Esophagus squamous epithelium (tissue), 5 donors: Measurements from ENCODE around the gene MKNK2. TPM values are rescaled to one million over a fixed set of nuclear protein-coding genes. Genes with fewer than 3 reads are reported as not detected.
A peak's percentile ranks its signal among the peaks of the same experiment; 100 is the strongest.

Experiments
- DNase-seq: peaks from one replicate; lab custom pipeline; 2025; lab: John Stamatoyannopoulos, UW
- H3K27ac ChIP-seq, 4 donors: fragments of 200-600 bp; sonication (generic); one replicate each; pipeline ENCODE4 v1.5.1; 2016 to 2019; ENCODE audit warnings: mild to moderate bottlenecking in 1 of 4
- H3K27me3 ChIP-seq, 4 donors: fragments of 200-600 bp; sonication (generic); 1 replicate in 3 of 4; 2 replicates in 1 of 4; pipeline versions ENCODE4 v1.5.1 to v1.6.0; 2017 to 2021; ENCODE audit warnings: antibody characterized with exemption in 1 of 4
- H3K36me3 ChIP-seq, 3 donors: fragments of 200-600 bp; sonication (generic); one replicate each; pipeline ENCODE4 v1.5.1; 2016 to 2019
- H3K4me1 ChIP-seq, 3 donors: fragments of 200-600 bp; sonication (generic); one replicate each; pipeline ENCODE4 v1.5.1; 2017 to 2019
- H3K4me3 ChIP-seq, 4 donors: fragments of 200-600 bp; sonication (generic); 1 replicate in 3 of 4; 2 replicates in 1 of 4; pipeline ENCODE4 v1.5.1; 2016 to 2019; ENCODE audit warnings: mild to moderate bottlenecking in 2 of 4, moderate library complexity in 1 of 4
- H3K9me3 ChIP-seq, 3 donors: fragments of 200-600 bp; sonication (generic); one replicate each; pipeline ENCODE4 v1.5.1; 2016 to 2019
- POLR2A ChIP-seq, 4 donors: fragments of 450-650 bp; IDR thresholded peaks; one replicate each; pipeline ENCODE4 v1.6.1; 2017; ENCODE audit warnings: antibody characterized with exemption in 4 of 4, mild to moderate bottlenecking in 4 of 4, moderate library complexity in 3 of 4
- WGBS, 2 donors: methylation state at CpG; one replicate each; pipeline ENCODE4 v1.1.5; 2018; 5-methylcytosine and 5-hydroxymethylcytosine counted together
- intact Hi-C: fragments of 100-400 bp; cut with DNase I; formaldehyde crosslinking; loops from one replicate; pipeline ENCODE4 v1.15.0; 2022
- total RNA-seq, 4 donors: library from RNA; depleted of rRNA; stranded (reverse); fragments of >200 nt; gene quantifications; one replicate each; pipeline ENCODE4 v1.1.0, GENCODE V29; 2016
- TF ChIP-seq, protein P1 (sequence below), 6 experiments: fragments of 450-650 bp in 4 of 6; fragments of 200-600 bp in 2 of 6; sonication (generic) in 2 of 6; IDR thresholded peaks; one replicate each; pipeline ENCODE4 v1.5.1; 2016 to 2019; ENCODE audit warnings: antibody characterized with exemption in 6 of 6, mild to moderate bottlenecking in 4 of 6, moderate library complexity in 4 of 6
- donor health status: DM: yes; HTN: yes; CAD: no.

The MKNK2 gene
- total RNA-seq, 4 donors from 2014 or later, result 147 to 300 (median 189) TPM

DNA sequence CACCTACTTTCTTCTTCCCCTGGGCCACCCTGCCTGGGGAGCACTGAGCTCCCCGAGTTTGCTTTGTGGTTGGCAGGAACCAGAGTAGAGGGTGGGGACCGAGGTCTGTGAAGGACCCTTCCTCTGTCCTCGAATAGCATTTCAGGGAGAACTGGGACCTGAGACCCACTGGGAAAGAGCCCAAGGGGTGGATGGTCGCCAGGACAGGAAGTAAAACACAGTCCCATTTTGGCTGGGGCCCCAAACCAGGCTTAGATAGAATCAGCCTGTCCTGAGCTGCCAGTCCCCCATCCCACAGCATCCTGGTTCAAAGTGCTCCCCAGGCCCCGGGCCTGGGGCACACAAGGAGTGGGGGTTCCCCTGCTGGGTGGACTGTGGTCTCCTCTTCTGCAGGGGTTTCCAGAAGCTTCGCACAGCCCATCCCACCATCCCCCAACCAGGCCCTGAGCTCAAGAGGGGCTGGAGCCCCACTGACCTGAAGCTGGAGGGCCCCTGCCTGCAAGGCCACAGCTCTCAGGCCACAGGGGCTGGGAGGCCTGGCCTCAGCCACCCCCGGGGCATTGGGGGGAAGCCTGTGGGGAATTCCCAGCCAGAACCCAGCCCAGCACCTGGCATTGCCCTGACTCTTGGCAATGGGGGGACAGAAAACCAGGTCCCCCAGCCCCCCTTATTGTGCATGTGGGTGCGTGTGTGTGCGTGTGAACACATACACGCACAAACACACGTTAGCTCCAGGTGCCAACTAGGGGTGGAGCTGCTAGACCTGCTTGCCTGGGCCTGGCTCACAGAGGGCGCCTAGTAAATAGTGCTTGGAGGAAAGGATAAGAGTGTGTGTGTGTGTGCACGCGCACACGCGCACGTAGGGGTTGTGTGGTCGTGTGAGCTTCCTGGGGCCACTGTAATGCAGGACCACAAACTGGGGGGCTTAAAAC is 995 bp upstream of the MKNK2 start:
- intact Hi-C loops, result no loop called here
- DNase-seq, result no peak

DNA sequence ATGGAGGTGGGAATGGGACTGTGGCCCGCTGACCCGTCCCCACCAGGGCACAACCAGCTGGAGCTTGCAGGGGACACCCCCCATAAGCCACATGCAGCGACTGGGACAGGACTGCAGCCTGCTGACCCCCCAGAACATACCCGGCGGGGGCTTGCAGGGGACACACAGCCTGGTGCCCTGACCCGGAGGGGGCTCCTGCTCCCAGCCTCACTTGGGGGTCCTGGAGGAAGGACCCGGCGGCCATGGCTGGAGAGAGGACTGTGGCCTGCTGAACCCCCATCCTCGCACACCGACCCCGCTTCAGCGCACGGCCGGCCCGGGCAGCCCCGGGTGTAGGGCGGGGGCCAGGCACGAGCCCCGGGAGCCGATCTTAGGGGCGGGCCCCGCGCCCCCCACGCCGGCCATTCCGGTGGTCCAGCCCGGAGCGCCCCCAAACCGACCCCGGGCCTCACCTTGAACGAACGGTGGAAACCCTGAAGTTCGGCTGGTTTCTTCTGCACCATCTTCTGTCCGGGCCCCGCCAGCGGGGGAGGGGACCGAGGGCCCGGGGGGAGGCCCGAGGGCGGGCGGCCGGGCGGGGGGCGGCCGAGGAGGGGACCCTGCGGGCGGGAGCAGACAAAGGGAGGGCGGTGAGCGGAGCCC is 574 bp downstream of the MKNK2 start:
- intact Hi-C loops, result no loop called here
- Histone ChIP-seq H3K27ac (peak overlapping the region; percentile 97 to 99 (median 99)), H3K27me3 (no peaks in the 10 kb centered on the region), H3K9me3 (no peaks in the 10 kb centered on the region), H3K4me3 (peak overlapping the region; percentile 94 to 99 (median 98)), H3K36me3 (peaks cover 7 to 41% (median 17%) of the 10 kb centered on the region in 3 donors), H3K4me1 (peaks cover 78 to 89% (median 81%) of the 10 kb centered on the region in 3 donors)
- no CpG with 5 or more reads among the region's 49 CpGs for WGBS, 2 donors
- DNase-seq, result no peak
- peak in 1 of 4 donors; percentile 1 for TF ChIP-seq POLR2A (IDR thresholded peaks at IDR 0.05)
- TF ChIP-seq, protein P1, sequence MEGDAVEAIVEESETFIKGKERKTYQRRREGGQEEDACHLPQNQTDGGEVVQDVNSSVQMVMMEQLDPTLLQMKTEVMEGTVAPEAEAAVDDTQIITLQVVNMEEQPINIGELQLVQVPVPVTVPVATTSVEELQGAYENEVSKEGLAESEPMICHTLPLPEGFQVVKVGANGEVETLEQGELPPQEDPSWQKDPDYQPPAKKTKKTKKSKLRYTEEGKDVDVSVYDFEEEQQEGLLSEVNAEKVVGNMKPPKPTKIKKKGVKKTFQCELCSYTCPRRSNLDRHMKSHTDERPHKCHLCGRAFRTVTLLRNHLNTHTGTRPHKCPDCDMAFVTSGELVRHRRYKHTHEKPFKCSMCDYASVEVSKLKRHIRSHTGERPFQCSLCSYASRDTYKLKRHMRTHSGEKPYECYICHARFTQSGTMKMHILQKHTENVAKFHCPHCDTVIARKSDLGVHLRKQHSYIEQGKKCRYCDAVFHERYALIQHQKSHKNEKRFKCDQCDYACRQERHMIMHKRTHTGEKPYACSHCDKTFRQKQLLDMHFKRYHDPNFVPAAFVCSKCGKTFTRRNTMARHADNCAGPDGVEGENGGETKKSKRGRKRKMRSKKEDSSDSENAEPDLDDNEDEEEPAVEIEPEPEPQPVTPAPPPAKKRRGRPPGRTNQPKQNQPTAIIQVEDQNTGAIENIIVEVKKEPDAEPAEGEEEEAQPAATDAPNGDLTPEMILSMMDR (IDR thresholded peaks at IDR 0.05), result peak in 1 of 6 experiments; percentile 8

More for the DNA sequence above, 995 bp upstream of the MKNK2 start:
- WGBS, 2 donors, result 19 to 20% methylated on average over 9 to 14 of the region's 18 CpGs
- Histone ChIP-seq H3K4me1 (peaks cover 76 to 89% (median 79%) of the 10 kb centered on the region in 3 donors), H3K27ac (peak overlapping the region; percentile 97 to 99 (median 99)), H3K4me3 (peak overlapping the region in 3 of 4 donors; percentile 94 to 99 (median 97)), H3K36me3 (peaks cover 0 to 25% (median 6%) of the 10 kb centered on the region in 3 donors), H3K27me3 (no peaks in the 10 kb centered on the region), H3K9me3 (no peaks in the 10 kb centered on the region)
- no peak for TF ChIP-seq POLR2A (IDR thresholded peaks at IDR 0.05)
- TF ChIP-seq, protein P1 (IDR thresholded peaks at IDR 0.05), result no peak

DNA sequence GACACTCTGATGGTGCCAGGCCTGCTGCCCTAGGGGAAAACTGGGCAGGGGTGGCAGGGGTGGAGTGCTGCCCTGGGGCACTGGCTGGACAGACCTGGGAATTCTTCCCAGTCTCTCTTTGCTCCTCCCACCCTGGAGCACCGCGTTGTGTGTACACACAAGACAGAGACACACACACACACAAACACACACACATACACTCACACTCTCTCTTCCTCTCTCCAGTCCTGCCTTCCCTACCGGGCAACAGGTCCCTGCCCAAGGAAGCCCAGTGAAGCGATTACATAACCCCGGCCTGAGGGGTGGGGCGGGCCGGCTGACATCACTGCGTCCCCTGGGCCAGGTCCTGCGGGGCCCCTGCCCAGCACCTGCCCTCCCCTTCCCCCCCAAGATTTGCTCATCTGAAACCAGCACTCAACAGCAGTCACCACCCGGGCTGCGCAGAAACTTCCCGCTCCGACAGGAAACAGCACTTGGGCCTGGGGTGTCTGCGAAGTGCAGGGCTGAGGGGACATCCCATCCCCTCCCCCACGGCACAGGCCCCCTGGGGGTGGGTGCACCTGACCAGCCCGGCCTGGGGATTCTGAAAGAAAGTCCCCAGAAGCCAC is 1.2 kb downstream of the MKNK2 start:
- Histone ChIP-seq H3K27ac (peak overlapping the region; percentile 97 to 99 (median 99)), H3K27me3 (no peaks in the 10 kb centered on the region), H3K9me3 (no peaks in the 10 kb centered on the region), H3K4me1 (peaks cover 79 to 89% (median 82%) of the 10 kb centered on the region in 3 donors), H3K4me3 (peak overlapping the region; percentile 94 to 99 (median 98)), H3K36me3 (peaks cover 12 to 47% (median 23%) of the 10 kb centered on the region in 3 donors)
- DNase-seq, result no peak
- 0% methylated on average over 2 to 3 of the region's 16 CpGs for WGBS, 2 donors
- intact Hi-C loops, result no loop called here
- TF ChIP-seq, protein P1 (IDR thresholded peaks at IDR 0.05), result no peak
- TF ChIP-seq POLR2A (IDR thresholded peaks at IDR 0.05), result peak in 2 of 4 donors; percentile 64 to 82

DNA sequence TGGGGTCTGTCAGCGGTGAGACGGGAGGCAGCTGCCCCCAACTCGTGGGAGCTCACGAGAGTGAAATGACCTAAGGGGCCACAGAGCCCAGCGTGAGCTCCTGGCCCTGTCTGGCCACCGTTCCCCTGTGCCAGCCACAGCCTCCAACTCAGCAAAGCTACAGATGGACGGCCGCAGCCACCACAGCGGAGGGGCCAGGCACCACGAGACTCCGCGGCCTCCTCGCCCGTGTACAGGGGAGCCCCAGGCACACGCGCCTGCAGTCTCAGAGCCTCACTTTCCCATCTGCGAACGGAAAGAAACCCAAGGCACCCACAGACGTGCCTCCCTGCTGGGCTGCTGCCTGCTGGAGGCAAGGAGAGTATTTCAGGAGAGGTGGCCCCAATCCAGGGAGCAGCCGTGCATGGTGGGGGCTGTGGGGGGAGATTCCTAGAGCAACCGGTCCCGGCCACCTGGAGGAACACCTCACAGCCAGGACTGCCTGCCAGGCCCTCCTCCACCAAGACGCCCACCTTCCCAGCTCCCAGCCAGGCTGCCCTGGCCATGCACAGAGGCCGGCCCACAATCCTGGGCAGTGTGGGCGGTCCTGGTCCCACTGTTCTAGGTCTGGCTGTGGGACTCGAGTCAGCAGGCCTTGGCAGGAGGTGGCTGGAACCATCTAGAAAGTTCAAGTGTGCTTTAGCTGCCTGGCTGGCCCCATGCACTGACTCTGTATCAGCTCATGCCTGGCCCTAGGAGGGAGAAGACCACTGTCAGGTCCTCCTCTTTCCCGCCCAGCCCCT is 1.9 kb downstream of the MKNK2 start:
- H3K36me3 ChIP-seq, result peaks cover 19 to 54% (median 23%) of the 10 kb centered on the region in 3 donors
- intact Hi-C loops, result no loop called here
- peak overlapping the region; percentile 97 to 99 (median 99) for H3K27ac ChIP-seq
- DNase-seq, result no peak
- H3K9me3 ChIP-seq, result no peaks in the 10 kb centered on the region
- TF ChIP-seq, protein P1 (IDR thresholded peaks at IDR 0.05), result no peak
- no peak for TF ChIP-seq POLR2A (IDR thresholded peaks at IDR 0.05)
- H3K27me3 ChIP-seq, result no peaks in the 10 kb centered on the region
- WGBS, 2 donors, result 24% methylated on average over 7 of the region's 27 CpGs; no CpG with 5 or more reads in 1 of the 2 donors
- H3K4me3 ChIP-seq, result peak overlapping the region; percentile 94 to 99 (median 98)
- H3K4me1 ChIP-seq, result peaks cover 79 to 89% (median 82%) of the 10 kb centered on the region in 3 donors
